H1 (cell line): ENCODE measurements around the gene PCDHGA1. TPM values are rescaled to one million over a fixed set of nuclear protein-coding genes. Genes with fewer than 3 reads are reported as not detected.

Source experiments
- CBX8 ChIP-seq: fragments of 300-800, 300-1000 bp; sonication (generic); IDR thresholded peaks from 2 replicates; pipeline ENCODE4 v1.7.1; 2016; ENCODE audit warnings: low read depth, low read length, borderline replicate concordance
- EZH2 ChIP-seq: fragments of 200-600 bp; sonication (generic); IDR thresholded peaks from 2 replicates; pipeline ENCODE4 v1.7.1; 2012; ENCODE audit warnings: low read depth, mild to moderate bottlenecking, moderate library complexity, low read length, inconsistent platforms; ENCODE audit not compliant: severe bottlenecking
- RNF2 ChIP-seq: fragments of 200-900, 300-1000 bp; sonication (generic); IDR thresholded peaks from 2 replicates; pipeline ENCODE4 v1.7.1; 2016; ENCODE audit warnings: borderline replicate concordance, low read depth, mild to moderate bottlenecking, antibody characterized with exemption, low read length; ENCODE audit not compliant: poor library complexity, severe bottlenecking; ENCODE audit errors: missing control alignments
- ZNF274 ChIP-seq: IDR thresholded peaks from 2 replicates; pipeline ENCODE4 v1.7.0; 2012; ENCODE audit warnings: low read length, borderline replicate concordance; ENCODE audit errors: extremely low read depth
- polyA plus RNA-seq, 7 experiments: library from polyadenylated mRNA; depleted of rRNA in 3 of 7; stranded (reverse) in 5 of 7; unstranded in 2 of 7; fragments of >200 nt in 5 of 7; fragments of 200-250 nt in 2 of 7; gene quantifications; 1 replicate in 5 of 7; 2 replicates in 1 of 7; 4 replicates in 1 of 7; pipeline versions ENCODE4 v1.2.1 to v1.2.3, GENCODE V29; 2011 to 2013; ENCODE audit warnings: missing spikeins in 2 of 7, mixed read lengths in 2 of 7
- total RNA-seq: library from RNA; stranded (reverse); fragmentation: NEBNext Ultra II Directional; extraction: Animal tissue kit (Norgen Biotek cat#: 25700); gene quantifications from 2 replicates; pipeline ENCODE4 v1.2.1, GENCODE V29; 2021

PCDHGA1 gene
- total and polyA plus RNA-seq, 2 of the 8 experiments (the other 6 are each of a cell fraction or from before 2014, with no cell fraction given), result 0.57 to 0.89 TPM

- TF ChIP-seq RNF2 (no peak), CBX8 (no peak), ZNF274 (no peak), EZH2 (no peak)
Observed at GRCh38 chr5:141559461-141559860, 229.1 kb downstream of the PCDHGA1 start (continued).
